Glomerular endothelial cell (primary cell): ENCODE results near the gene TAF5. TPM values are rescaled to one million over a fixed set of nuclear protein-coding genes. Genes with fewer than 3 reads are reported as not detected.
A peak's percentile ranks its signal among the peaks of the same experiment; 100 is the strongest.
"Not testable (repeated sequence)": the region's sequence is repeated elsewhere in the genome, so short reads cannot be mapped to it uniquely, and the experiment has no call there.

Experiments
- DNase-seq: peaks from one replicate; pipeline ENCODE4 v3.0.0-alpha.2; 2011; ENCODE audit warnings: low read depth, low spot score; ENCODE audit errors: extremely low read depth
- total RNA-seq: library from RNA; depleted of rRNA; stranded (reverse); fragments of >200 nt; gene quantifications from 2 replicates; pipeline ENCODE4 v1.2.3, GENCODE V29; 2015

The TAF5 gene
- 2.7 and 2.8 TPM in 2 replicates for total RNA-seq

GRCh38 chr10:103367782-103368518 is at the start of gene TAF5:
Gene TAF5 (plus strand): TSS chr10:103367976. CDS start chr10:103367990, 14 bp downstream.
- DNase-seq: peak; percentile 79

DNA sequence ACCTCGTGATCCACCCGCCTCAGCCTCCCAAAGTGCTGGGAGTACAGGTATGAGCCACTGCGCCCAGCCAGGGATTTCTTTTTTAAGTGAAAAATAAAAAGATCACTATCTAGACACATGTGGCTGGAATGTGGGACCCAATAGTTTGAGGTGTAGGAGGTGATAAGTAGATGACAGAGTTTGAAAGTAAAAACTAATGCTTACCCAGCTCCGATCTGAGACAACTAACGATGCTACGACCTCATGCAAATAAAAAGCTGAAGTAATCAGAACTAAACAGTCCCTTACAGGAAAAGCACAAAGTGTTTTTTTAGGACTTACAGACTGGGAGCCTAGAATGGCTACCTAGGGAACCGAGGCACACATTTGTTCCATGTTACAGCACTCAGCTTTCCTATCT is 39.9 kb upstream of the TAF5 start:
- no peak for DNase-seq

GRCh38 chr10:103333934-103334520 is 33.7 kb upstream of the TAF5 start:
- DNase-seq: no peak

GRCh38 chr10:103334567-103334966 is 33.2 kb upstream of the TAF5 start:
- DNase-seq: no peak

- DNase-seq: no peak
These were observed 31.4 kb upstream of the TAF5 start for GRCh38 chr10:103336370-103336769.

DNA sequence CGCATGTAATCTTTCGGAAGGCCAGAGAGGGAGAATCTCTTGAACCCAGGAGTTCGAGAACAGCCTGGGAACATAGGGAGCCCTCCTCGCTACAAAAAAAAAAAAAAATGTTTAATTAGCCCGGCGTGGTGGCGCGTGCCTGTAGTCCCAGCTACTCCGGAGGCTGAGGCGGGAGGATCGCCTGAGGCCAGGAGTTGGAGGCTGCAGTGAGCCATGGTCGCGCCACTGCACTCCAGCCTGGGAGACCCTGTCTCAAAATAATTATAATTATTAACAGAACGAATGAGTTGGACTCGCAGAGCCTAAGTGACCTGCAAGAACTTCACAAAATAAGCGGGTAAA is 17.6 kb upstream of the TAF5 start:
- DNase-seq: no peak

DNA sequence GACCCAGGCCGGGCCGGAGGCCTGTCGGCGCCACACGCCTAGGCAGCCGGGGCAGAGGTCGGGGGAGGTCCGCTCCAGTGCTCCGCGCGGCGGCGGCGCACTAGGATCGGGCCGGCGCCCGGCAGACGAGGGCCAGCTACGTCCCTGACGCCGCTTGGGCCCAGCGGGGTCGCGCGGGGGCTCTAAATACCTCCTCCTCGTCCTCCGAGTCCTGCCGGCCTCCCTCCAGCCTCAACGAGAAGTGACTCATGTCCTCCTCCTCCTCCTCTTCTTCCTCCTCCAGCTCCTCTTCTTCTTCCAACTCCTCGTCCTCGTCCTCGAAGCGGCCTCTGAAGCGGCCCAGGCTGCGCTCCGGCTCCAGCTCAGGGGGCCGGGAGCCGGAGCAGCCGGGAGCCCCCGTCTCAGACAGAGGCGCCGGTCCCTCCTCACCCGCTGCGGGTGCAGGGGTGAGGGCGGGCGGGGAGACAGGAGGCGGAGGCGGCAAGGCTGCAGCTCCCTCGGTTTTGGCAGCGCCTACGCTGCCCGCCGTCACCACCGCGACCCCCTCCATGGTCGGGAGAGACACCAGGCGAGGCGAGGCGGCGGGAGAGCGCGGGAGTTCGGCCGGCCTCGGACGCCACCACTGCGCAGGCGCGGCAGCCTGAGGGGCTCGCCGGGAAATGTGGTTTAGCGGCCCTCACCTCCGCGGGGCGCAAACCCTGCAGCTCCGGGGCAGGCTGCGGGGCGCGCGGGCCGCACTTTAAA is 17.1 kb upstream of the TAF5 start, which contains the start of gene PCGF6:
TSS of gene PCGF6 (minus strand) at position 624 of the 744 bp plus-strand sequence. CDS start at position 550, 74 bp downstream.
- no peak for DNase-seq

- DNase-seq: no peak
These were observed 14.5 kb upstream of the TAF5 start for GRCh38 chr10:103353281-103353680.

DNA sequence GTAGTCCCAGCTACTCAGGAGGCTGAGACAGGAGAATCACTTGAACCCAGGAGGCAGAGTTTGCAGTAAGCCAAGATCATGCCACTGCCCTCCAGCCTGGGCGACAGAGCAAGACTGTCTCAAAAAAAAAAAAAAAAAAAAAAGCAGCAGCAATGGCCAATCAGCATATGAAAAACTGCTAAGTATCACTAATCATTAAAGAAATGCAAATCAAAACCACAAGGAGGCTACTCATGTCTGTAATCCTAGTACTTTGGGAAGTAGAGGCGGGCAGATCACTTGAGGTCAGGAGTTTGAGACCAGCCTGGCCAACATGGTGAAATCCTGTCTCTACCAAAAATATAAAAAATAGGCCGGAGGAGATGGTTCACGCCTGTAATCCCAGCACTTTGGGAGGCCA is 13.2 kb upstream of the TAF5 start:
- DNase-seq: not testable (repeated sequence)

DNA sequence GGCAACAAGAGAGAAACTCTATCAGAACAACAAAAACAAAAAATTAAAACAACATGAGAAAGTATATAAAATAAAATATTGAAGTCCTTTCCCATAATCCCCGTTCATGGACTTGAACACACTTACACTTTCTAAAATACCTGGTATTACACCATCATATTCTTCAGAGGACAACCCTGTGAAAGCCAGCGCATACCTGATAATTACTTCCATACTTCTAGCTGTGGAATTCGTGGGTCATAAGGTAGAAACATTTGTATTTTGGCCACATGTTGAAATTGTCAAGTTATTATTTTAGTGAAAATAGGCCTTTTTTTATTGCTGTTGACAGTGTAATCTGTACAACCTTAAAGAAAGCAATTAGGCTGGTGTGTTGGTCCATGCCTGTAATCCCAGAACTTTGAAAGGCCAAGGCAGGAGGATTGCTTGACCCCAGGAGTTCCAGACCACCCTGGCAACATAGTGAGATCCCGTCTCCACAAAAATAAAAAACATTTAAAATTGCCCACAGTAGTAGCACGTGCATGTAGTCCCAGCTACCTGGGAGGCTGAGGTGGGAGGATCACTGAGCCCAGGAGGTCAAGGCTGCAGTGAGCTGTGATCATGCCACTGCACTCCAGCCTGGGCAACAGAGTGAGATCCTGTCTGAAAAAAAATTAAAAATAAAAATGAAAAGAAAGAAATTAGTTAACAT is 11.7 kb upstream of the TAF5 start:
- DNase-seq: no peak

- DNase-seq: not testable (repeated sequence)
These were observed 8.3 kb upstream of the TAF5 start for GRCh38 chr10:103359493-103359892.

GRCh38 chr10:103360791-103361190 is 7.0 kb upstream of the TAF5 start:
- DNase-seq: not testable (repeated sequence)

GRCh38 chr10:103367379-103367781 is 396 bp upstream of the TAF5 start:
- DNase-seq: no peak

GRCh38 chr10:103373544-103373943 is 5.8 kb downstream of the TAF5 start:
- DNase-seq: no peak

DNA sequence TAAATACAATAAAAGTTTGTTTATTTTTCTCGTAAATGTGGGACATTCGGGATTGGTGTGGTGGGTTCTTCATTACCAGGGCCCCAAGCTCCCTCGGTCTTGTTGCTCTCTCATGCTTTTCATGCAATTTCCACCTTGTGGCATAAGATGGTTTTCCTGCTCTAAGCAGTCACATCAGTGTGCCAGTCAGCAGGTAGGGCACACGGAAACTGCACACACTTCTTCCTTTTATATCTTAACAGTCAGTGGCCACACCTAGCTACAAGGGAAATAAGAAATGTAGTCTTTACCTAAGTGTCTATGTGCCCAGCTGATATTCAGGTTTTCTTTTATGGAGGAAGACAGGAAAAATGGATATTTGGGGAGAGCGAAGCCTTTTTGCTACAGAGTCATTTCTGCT is 6.5 kb downstream of the TAF5 start:
- no peak for DNase-seq

GRCh38 chr10:103382769-103383168 is 15.0 kb downstream of the TAF5 start:
- DNase-seq: no peak

GRCh38 chr10:103394180-103394579 is 26.4 kb downstream of the TAF5 start:
- no peak for DNase-seq

- no peak for DNase-seq
These were observed 27.9 kb downstream of the TAF5 start for GRCh38 chr10:103395754-103396066.

DNA sequence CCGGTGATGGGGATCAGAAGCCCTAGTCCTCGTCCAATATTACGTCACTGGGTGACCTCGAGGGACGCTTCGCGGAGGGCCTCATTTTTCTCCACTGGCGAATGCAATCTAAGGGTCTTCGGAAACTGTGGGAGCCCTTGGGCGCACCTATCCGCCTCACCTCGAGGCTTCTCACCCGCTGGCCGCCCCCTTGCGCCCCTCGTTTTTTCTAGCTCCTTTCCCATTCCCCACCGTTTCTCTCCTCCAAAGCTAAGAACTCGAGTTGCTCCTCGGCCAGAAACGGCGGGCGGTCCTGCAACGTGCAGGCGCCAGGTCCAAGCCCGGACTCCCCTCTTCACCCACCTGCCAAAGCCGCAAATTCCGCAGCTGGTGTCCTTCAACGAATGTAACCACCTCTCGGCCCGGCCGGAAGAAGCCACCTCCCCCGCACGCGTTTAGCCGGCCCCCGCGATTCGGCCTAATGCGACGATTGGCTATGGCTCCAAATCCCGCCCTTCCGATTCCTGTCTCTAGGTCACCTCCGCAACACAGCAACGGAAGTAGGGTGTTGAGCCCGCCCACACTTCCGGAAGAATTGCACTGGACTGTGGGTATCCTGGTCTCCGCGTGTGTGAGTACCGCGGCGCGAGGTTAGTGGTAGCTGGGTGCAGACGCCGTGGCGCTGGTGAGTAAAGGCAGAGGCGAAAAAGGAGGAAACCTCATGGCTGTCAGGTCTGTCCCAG is 28.5 kb downstream of the TAF5 start, which contains the start of the genes ATP5MK and PDCD11:
TSS of gene ATP5MK (minus strand) at position 409 of the 722 bp plus-strand sequence. CDS start 4,018 bp downstream, outside the sequence.
TSS of gene PDCD11 (plus strand) at position 560 of the 722 bp plus-strand sequence. CDS start 1,801 bp downstream, outside the sequence.
- DNase-seq: peak; percentile 93

- no peak for DNase-seq
These were observed 29.0 kb downstream of the TAF5 start for GRCh38 chr10:103396789-103397087.
